Activated T-cell treated with anti-CD3 and anti-CD28 coated beads, Interleukin-2, amount 50 U/mL, for 48 hours (primary cell): ENCODE results near the gene AANAT.

ENCODE experiments used
- DNase-seq, 2 experiments: peaks; one replicate each; pipeline ENCODE4 v3.0.0-alpha.2; 2020

AANAT gene

DNA sequence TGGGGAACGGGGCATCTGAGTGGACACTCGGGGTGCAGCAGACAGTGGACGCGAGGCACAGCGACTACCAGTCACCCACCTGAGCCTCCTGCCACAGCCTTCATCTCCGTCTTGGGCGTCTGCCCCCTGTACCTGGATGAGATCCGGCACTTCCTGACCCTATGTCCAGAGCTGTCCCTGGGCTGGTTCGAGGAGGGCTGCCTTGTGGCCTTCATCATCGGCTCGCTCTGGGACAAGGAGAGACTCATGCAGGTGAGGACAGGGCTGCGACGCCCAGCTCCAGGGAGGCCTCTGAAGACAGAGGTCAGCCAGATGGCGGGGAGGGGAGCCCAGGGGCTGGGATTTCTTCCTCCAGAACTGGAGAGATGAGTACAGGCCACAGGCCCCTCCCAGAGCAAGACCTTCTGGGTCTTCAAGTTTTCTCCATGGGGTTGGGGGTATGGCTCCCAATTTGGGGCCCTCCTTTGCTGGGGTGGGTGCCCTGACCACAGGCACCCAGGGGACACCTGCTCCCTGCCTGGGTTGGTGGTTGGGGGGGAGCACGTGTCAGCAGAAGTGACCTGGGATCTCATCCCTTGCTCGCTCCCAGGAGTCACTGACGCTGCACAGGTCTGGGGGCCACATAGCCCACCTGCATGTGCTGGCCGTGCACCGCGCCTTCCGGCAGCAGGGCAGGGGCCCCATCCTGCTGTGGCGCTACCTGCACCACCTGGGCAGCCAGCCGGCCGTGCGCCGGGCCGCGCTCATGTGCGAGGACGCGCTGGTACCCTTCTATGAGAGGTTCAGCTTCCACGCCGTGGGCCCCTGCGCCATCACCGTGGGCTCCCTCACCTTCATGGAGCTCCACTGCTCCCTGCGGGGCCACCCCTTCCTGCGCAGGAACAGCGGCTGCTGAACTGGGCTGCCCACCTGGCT is 1.9 kb downstream of the AANAT start:
- DNase-seq = no peak

DNA sequence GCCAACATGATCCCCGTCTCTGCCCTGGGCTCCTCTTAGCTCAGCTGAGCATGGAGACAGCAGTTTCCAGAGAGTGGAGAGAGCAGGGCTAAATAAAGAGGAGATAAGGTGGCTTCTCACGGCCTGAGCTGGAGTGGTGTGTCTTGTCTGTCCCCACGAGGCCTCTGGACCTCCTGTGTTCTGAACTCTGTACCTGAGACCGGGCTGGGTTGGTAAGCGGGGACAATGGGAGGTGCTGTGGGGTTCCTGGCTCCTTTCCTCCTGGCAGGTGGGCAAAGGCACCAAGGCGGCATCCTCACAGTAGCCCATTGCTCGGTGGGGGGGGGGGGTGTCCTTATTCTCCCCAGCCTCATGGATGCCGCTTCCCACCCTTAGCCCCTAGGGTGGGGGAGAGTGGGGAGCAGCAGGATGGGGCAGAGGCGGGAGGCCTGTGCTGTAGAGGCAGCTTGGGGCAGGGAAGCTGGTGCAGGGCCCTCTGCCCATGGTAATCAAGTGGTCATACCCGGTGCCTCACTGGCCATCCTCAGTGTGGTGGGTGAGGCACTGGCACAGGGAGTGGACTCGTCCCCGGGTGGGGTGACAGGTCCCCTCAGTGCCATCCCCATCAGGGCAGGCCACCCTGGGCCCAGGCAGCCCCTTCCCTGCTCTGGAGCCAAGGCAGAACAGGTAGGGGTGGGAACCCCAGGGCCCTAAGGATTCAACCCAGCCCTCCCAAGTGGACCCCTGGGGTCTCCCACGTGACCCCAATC is 2.8 kb downstream of the AANAT start:
- DNase-seq = no peak

DNA sequence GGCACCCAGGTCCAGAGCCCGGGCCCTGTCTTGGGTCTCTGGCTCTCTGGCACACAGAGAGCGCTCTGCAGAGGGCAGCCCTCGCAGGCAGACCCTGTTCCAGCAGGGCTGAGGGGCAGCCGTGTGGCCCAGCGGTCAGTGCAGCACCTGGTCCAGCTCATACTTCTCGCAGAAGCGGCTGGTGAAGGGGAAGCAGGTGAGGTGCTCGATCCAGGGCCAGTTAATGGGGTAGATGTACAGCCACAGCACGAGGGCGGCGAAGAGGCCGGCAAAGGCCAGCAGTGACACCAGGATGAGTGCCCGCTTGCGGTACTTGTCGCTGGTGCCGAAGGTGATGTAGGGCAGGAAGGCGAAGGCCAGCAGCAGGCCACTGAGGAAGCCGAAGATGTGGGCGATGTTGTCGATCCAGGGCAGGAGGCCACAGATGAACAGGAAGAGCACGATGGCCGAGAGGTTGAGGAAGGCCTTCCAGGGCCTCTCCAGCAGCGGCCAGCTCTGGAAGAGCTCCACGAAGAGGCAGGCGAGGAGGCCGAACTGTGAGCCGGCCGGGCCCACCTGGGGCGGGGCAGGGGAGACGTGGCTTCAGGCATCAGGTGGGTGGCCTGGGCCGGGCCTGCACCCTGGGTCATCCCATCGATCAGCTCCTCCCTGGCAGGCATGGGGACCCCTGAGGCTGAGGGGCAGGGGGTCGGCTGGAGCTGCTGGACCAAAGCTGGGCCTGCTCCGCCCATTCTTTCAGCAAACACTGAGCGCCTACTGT is 4.3 kb downstream of the AANAT start:
- no peak for DNase-seq

DNA sequence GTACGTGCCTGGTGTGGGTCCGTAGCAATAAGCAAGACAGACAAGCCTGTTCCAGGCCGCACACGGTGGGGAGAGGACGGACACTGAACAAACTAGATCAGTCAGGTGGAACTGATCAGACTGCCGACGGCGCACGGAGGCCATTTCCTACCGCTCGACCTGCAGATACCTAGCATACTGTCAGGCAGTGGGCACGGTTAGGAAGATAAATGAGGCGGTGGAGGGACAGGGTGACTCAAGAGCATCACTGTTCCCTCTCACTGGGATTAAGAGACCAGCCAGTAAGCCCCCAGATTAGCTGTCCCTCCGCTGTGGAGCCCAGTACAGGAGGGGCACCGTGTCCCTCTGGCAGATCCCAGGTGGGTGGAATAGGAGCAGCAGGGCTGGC is 4.8 kb downstream of the AANAT start:
- DNase-seq = no peak

DNA sequence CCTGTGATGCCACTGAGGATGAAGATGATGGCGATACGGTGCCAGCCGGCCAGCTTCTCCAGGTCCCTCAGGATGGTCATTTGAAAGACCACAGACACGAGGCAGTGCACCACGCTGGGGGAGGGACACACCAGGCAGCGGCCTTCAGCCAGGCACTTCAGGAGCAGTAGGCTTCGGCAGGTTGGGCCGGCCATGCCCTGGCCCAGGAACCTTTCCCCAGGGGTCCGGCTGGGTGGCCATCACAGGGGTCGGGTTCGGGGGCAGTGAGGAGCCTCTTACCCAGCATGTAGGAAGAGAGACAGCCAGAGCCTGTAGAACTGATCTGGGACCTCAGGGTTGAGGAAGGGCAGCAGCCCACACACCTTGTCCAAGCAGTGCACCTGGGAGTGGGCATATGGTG is 5.3 kb downstream of the AANAT start:
- no peak for DNase-seq

DNA sequence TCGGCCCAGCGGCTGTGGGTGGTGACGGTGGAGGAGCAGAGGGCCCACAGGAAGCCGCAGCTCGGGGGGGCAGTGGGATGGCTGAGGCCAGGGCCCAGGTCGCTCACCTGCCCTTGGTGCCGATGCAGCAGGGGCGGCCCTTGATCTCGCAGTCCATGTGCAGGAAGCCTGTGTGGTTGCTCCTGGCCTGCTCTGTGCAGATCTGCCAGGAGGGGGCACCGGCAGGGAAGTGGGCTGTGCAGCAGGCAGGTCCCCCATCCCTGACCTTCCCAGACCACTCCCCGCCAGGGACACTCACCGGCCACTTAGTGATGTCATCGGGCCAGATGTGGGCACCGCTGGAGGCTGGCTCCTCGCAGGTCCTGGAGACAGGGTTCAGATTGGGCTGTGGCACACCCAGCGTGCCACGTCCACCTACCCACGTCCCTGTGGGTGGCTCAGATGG is 6.2 kb downstream of the AANAT start:
- peak in 1 of 2 experiments; percentile 35 for DNase-seq

DNA sequence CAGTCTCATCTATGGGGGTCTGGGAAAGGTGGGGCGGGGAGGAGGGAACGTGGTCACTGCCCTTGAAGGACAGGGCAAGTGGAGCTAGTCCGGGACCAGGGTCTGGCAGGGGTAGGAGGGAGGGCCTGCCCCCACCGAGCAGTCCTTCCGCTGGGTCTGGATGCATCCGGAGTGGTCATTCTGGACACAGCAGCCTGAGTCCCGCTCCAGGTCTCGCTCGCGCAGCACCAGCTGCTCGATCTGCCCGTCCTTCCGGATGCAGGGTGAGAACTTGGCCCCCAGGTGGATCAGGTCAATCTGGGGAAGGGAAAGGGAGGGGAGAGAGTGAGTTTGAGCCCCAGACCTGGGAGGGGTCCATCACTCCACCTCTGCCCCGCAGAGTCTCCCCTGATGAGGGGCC is 6.8 kb downstream of the AANAT start:
- DNase-seq = no peak

DNA sequence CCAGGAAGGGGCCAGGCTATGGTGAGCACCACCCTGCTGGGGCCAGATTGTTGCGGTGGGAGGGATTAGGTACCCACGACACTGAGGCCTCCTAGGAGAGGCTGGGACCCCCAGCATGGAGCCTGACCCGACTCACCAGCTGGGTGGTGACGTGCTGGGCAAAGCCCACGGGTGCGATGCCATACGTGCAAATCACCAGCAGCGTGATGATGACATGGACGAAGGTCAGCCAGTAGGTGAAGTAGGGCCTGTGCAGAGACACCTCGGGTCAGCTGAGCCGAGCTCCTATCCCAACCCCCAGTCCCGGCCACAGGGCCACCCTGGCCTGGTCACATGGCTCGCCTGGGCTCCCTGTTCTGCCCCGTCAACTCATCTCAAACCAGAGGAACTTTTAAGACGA is 7.5 kb downstream of the AANAT start:
- no peak for DNase-seq

DNA sequence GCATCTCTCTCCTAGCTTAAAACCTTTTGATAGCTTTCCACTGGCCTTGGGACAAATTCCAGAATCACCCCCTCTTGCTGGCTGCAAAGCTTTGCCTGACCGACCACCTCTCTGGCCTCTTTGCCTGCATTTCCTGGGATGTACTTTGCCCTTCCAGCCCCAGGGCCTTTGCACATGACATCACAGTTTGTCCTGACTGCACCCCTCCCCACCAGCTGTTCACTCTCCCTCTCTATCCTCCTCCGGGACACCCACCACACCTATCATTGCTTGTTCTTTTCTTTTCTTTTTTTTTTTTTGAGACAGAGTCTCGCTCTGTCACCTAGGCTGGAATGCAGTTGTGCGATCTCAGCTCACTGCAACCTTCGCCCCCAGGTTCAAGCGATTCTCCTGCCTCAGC is 7.9 kb downstream of the AANAT start:
- no peak for DNase-seq

DNA sequence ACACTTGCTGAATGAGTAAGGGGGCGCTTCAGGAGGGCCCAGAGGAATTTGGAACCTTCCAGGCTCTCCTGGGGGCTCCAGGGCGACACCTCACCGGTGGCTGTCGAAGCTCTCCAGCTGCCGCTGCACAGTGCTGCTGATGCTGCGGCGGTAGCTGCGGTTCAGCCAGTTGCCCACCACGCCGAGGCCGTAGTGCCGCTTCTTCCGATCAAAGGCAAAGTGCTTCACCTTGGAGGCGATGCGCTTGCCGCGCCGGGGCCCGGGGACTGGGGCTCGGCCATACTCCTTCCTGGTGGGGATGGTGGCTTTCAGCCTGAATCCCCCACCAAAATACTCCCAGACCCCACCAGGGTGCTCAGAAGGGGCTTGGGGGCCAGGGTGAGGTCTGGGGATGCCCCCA is 9.3 kb downstream of the AANAT start:
- no peak for DNase-seq

DNA sequence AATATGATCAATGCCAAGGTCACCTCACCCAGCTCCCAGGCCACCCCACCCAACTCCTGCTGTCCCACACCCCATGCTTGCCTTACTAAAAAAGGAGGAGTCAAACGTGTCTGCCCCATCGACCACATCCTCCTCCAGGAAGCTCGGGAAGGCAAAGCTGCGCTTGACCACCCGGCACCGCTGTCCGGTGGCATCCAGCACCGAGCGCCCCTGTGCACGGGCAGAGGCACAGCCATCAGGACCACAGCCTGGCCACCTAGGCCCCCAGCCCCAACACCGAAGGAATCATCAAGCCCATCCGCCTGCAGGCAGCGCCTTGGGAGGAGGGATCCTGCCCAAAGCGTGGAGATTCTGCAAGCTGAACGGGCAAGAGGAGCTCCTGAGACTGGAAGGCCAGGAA is 10.2 kb downstream of the AANAT start:
- no peak for DNase-seq

DNA sequence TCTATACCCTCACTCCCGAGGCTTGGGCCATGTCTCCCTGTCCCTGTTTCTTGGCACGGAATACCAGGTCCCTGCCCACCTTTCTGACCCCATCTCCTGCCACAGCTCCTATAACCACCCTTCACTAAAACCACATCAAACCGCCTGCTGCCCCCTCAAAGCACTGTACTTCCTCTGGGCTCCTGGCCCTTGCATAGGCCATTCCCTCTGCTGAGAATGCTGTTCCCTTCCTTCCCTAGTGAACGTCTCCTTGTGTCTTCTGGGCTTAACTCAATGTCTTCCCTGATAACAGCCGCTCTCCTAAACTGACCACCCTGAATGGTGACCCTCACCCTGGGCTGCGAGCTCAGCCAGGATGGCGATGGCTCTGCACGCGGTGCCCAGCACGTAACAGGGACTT is 10.7 kb downstream of the AANAT start:
- no peak for DNase-seq

DNA sequence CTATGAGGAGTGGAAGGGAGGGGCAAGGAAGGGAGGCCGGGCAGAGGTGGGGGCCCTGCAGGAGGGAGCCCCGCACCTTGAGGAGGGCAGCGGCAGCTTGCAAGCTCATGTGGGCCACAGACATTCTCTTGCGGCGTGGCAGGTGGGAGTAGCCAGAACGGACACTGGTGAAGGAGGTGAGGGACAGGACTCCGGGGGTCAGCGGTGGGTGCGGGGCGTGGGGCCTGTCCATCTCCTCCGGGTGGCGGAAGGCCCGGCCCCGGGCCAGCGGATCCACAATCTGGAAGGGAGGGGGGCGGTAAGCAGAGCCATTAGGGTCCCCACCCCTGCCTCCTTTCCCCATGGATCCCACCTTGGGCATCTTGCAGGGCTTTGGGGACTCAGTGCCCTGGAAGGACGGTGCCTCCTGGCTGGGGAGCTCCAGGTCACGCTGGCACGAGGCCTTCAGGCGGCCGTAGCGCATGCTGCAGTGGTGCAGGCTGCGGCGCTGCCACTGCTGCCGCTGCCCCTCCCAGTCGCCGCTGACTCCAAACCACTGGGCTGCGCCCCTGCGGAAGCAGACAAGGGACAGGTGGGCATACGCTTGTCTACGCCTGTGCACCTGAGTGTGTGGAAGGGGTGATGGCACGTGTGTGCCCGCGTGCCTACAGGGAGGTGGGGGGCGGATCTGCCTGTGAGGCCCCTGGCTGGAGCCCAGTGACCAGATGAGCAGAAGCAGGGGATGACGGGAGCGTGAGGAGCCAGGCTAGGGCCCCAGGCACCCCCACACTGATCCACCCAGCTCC is 11.5 kb downstream of the AANAT start:
- DNase-seq = no peak

DNA sequence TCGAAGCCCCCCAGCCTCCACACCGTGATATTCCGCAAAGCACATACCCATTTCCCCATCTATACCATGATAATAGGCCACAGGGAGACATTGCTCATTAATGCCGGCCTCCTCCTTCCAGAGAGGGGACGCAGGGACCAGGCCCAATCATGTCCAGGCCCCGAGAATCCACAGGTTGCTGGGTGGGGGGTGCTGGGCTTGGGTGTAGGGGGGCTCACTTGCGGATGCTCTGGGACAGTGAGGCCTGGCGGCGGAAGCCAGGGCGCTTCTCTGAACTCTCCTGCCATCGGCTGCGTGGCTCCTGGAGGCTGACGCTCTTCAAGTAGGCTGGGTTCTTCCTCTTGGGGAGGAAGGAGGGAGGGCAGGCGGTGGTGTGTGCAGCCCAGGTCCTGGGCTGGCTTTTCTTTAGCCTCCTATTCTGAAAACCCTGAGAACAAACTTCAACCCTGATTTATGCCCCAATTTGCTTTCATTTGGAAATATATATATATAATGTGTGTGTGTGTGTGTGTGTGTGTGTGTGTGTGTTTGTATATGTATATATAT is 12.2 kb downstream of the AANAT start:
- no peak for DNase-seq

DNA sequence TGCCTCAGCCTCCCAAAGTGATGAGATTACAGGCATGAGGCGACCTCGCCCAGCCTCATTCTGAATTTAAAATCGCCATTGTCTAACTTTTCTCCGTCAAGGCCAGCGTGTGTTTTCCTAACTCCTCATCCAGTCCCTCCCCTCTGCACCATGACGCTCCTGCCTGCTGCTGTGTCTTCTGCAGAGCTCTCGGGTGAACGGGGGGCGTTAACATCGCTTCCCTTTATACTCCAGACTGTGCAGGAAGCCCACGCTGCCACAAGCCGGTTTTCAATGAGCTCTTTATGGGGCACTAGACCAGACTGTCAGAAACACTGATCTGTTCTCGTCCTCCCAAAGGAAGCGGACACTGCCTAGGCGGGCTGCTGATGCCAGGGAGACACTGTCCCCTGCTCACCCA is 13.2 kb downstream of the AANAT start:
- DNase-seq = no peak

DNA sequence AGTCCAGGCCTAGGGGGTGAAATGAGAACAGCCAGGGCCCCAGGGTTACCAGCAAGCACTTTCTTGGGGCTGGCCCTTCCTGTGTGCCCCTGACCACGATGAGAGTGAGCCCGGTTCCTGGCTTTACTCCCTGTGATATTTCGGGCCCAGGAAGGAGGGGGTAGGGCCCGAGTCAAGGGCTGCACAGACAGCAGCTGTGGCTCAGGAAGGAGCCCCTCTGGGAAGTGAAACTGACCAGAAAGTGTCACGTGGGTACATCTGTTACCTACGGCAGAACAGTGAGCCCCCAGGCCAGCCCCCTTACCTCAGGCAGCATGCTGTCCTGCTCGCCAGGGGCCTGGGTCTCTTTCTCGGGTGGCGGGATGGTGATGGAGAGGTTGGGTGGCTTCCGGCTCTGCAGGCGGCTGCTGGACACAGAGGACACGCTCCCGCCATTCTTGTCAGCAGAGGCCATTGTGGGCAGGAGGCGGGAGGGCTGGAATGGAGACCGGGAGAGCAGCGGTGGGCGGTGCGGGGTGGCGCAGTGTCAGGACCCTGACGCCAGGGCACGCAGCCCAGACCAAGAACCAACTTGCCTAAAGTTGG is 13.8 kb downstream of the AANAT start:
- DNase-seq = no peak

DNA sequence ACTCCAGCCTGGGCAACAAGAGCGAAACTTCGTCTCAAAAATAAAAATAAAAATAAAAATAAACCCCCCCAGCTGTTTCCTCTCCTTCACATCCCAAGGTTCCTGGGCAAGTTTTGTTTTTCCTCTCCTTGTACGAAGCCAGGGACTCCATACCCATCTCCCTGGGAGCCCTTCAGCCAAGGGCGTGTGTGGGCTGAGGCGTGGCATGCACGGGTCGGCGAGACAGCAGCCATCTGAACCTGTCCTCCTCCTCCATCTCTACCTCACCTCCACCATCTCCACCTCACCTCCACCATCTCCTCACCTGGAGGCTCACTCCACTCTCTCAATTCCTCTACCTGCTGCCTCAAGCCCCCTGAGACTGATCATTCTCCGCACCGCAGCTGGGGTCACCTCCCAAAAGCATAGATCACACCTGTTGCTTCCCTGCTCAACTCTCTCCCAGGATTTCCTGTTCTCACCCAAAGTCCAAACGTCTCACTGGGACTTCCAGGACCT is 16.9 kb downstream of the AANAT start:
- no peak for DNase-seq

DNA sequence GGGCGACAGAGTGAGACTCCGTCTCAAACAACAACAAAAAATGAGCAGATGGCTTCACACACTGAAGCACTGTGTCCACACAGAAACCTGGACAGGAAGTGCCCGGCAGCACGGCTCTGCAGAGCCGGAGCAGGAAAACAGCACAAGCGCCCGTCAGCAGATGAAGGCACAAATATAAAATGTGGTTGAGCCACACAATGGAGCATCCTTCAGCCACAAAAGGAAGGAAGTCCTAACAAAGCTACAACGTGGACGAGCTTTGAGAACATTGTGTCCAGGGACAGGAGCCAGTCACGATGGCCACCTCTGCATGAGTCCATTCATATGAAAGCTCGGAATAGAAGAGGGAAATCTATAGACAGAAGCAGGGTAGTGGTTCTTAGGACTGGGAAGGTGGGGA is 18.2 kb downstream of the AANAT start:
- DNase-seq = no peak

DNA sequence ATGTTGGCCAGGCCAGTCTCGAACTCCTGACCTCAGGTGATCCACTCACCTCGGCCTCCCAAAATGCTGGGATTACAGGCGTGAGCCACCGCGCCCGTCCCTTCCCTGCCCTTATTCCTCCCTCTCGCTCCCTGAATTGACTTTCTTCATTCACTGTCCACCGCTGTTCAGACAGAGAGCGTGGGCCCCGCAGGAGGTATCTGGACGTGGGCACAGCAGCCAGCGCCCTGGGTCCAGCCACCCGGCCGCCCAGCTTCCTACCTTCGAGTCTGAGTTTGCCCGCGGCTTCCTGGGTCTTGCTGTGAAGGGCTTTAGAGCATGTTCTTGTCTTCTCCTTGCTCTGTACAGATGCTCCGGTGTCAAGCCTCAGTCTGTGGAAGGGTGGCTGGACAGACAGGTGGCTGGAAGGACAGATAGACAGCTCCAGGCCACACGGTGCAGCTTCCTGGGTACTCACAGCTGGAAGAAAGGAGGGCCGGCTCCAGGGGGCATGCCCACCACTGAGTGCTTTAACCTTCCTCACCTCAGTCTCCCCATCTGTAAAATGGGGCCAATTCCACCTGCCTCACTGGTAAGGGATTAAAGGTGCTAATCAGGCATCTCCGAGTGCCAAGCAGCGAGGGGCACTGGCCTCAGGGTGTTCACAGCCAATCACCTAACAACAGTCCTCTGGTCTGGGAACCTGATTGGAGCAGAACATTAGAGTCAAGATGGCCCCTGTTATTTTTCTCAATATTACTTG is 20.2 kb downstream of the AANAT start:
- no peak for DNase-seq

DNA sequence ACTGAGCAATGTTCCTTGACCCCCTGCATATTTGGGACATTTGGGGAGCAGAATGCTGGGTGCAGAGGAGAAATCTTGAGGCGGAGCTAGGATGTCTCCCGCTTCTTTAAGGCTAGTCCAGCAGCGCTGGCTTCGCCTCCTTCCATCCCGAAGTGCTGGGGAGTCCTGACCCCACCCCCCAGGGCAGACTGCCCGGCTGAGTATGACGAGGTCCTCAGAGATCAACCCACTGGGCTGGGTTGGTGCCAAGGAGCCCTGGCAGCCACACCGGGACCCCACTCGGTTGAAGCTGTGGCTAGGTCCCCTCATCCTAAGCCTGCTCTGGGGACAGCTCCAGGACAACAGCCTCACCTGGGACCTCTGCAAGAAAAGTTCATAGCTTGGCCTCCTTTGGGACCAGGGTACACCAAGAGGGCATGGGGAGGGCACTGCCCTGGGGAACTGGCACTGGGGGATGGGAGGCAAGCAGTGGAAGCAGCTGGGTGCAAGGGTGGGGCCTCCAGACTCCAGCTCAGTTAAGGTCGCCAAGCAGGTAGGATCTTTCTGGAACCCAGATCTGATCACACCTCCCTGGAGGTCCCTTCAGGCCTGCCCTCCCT is 22.8 kb downstream of the AANAT start:
- no peak for DNase-seq
